ENCODE results near the gene GRAMD1C.

DNA sequence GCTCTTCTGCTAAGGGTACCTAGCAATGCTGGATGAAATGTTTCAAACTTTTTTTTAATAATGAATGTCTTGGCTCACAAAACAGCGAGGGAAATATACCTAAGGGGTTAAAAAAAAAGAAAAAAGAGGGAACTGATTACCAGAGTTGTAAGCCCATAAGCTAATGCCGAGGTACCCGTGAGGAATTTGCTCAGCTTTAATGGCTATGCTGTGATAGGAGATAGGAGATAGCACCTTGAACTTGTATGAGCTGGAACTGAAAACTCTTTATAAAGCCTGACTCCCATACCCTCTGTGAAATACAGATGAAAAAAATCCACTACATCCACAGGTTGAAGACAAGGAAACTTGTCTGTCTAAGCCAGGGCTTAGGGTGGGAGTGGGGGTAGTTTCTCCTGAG lies 13.9 kb downstream of the GRAMD1C start:
- TF ChIP-seq LEF1 (IDR thresholded peaks at IDR 0.05; ENCODE audit: borderline replicate concordance) (no peak), L3MBTL2 (conservative IDR thresholded peaks at IDR 0.05) (no peak), NFRKB (IDR thresholded peaks at IDR 0.05) (no peak), SP1 (IDR thresholded peaks at IDR 0.05) (no peak), FOXM1 (IDR thresholded peaks at IDR 0.05; ENCODE audit: borderline replicate concordance) (no peak), SUZ12 (IDR thresholded peaks at IDR 0.05) (no peak), BHLHE40 (IDR thresholded peaks at IDR 0.05; ENCODE audit: borderline replicate concordance) (no peak), FOXK2 (IDR thresholded peaks at IDR 0.05) (no peak), CTBP1 (IDR thresholded peaks at IDR 0.05; ENCODE audit: borderline replicate concordance) (no peak), HDGF (IDR thresholded peaks at IDR 0.05; ENCODE audit: borderline replicate concordance) (no peak), ZNF384 (IDR thresholded peaks at IDR 0.05) (no peak), TARDBP (IDR thresholded peaks at IDR 0.05) (no peak)
- TF ChIP-seq, protein P1, sequence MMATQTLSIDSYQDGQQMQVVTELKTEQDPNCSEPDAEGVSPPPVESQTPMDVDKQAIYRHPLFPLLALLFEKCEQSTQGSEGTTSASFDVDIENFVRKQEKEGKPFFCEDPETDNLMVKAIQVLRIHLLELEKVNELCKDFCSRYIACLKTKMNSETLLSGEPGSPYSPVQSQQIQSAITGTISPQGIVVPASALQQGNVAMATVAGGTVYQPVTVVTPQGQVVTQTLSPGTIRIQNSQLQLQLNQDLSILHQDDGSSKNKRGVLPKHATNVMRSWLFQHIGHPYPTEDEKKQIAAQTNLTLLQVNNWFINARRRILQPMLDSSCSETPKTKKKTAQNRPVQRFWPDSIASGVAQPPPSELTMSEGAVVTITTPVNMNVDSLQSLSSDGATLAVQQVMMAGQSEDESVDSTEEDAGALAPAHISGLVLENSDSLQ (IDR thresholded peaks at IDR 0.05): no peak
